Muscle of arm (tissue), 12 donors: ENCODE results near the gene RNF144A. TPM values are rescaled to one million over a fixed set of nuclear protein-coding genes. Genes with fewer than 3 reads are reported as not detected.
"Not testable (repeated sequence)": the region's sequence is repeated elsewhere in the genome, so short reads cannot be mapped to it uniquely, and the experiment has no call there.

ENCODE experiments used
- DNase-seq: peaks from one replicate; pipeline ENCODE4 v3.0.0-alpha.2; 2013
- polyA plus RNA-seq, 12 donors: library from polyadenylated mRNA; unstranded; fragments of 120-200 nt; gene quantifications; one replicate each; pipeline ENCODE4 v1.2.1, GENCODE V29; 2013; ENCODE audit not compliant: insufficient read length in 12 of 12

RNF144A gene
- polyA plus RNA-seq, 12 donors, result 16.2 to 32.9 (median 23.0) TPM; not detected in 1

- DNase-seq, result no peak
Observed at GRCh38 chr2:6927186-6927585, 10.0 kb downstream of the RNF144A start.

- no peak for DNase-seq
Observed at GRCh38 chr2:6927753-6928152, 10.5 kb downstream of the RNF144A start.

GRCh38 chr2:6928452-6928851 lies 11.2 kb downstream of the RNF144A start:
- no peak for DNase-seq

GRCh38 chr2:6929196-6929819 lies 12.1 kb downstream of the RNF144A start:
- DNase-seq, result no peak

GRCh38 chr2:6930923-6931647 lies 13.9 kb downstream of the RNF144A start:
- DNase-seq, result no peak

- DNase-seq, result no peak
Observed at GRCh38 chr2:6931753-6932152, 14.5 kb downstream of the RNF144A start.

- DNase-seq, result no peak
Observed at GRCh38 chr2:6932206-6932605, 15.0 kb downstream of the RNF144A start.

- DNase-seq, result no peak
Observed at GRCh38 chr2:6932828-6933227, 15.6 kb downstream of the RNF144A start.

- DNase-seq, result no peak
Observed at GRCh38 chr2:6933911-6934310, 16.7 kb downstream of the RNF144A start.

GRCh38 chr2:6934345-6934744 lies 17.1 kb downstream of the RNF144A start:
- DNase-seq, result no peak

GRCh38 chr2:6934758-6935651 lies 17.8 kb downstream of the RNF144A start:
- no peak for DNase-seq

- not testable (repeated sequence) for DNase-seq
Observed at GRCh38 chr2:6935652-6936020, 18.4 kb downstream of the RNF144A start.

GRCh38 chr2:6937157-6937556 lies 19.9 kb downstream of the RNF144A start:
- no peak for DNase-seq

GRCh38 chr2:6937582-6937981 lies 20.4 kb downstream of the RNF144A start:
- no peak for DNase-seq

GRCh38 chr2:6939071-6939470 lies 21.9 kb downstream of the RNF144A start:
- DNase-seq, result no peak

- DNase-seq, result no peak
Observed at GRCh38 chr2:6940820-6941219, 23.6 kb downstream of the RNF144A start.

- DNase-seq, result no peak
Observed at GRCh38 chr2:6941299-6942046, 24.3 kb downstream of the RNF144A start.

- no peak for DNase-seq
Observed at GRCh38 chr2:6942848-6943247, 25.6 kb downstream of the RNF144A start.

- no peak for DNase-seq
Observed at GRCh38 chr2:6943523-6943922, 26.3 kb downstream of the RNF144A start.

- DNase-seq, result no peak
Observed at GRCh38 chr2:6943971-6944370, 26.8 kb downstream of the RNF144A start.

- DNase-seq, result no peak
Observed at GRCh38 chr2:6944555-6944954, 27.3 kb downstream of the RNF144A start.
